ENCODE measurements around the gene KIF11. TPM values are rescaled to one million over a fixed set of nuclear protein-coding genes. Genes with fewer than 3 reads are reported as not detected.
A peak's percentile ranks its signal among the peaks of the same experiment; 100 is the strongest.

KIF11 gene
- total RNA-seq, 1 experiment from 2014 or later, result 33.8 TPM

- Histone ChIP-seq H3K9me2 (ENCODE audit: insufficient read depth) (no peaks in the 10 kb centered on the region), H3K36me3 (ENCODE audit: control insufficient read depth in 1 of 2, insufficient read depth in 2 of 2, low read length in 2 of 2) (no peaks in the 10 kb centered on the region; a peak in 1 of 4 replicates), H2AFZ (ENCODE audit: low read depth, low read length, poor library complexity, severe bottlenecking) (no peak overlapping the region), H3K4me2 (ENCODE audit: low read length) (peak overlapping the region; percentile 74), H3K79me2 (ENCODE audit: insufficient read depth, low read length) (peaks cover 51% of the 10 kb centered on the region), H3K4me3 (replicated peaks in 1 of 2; ENCODE audit: low read depth in 1 of 2, low read length in 2 of 2) (peak overlapping the region; percentile 74 to 88), H3K9me3 (ENCODE audit: control insufficient read depth in 1 of 2, insufficient read depth in 1 of 2, low read depth in 1 of 2, low read length in 2 of 2) (no peaks in the 10 kb centered on the region), H3K27ac (ENCODE audit: low read depth, low read length) (peak overlapping the region; percentile 97), H3K4me1 (ENCODE audit: control insufficient read depth in 1 of 2, insufficient read depth in 2 of 2, low read length in 2 of 2) (peaks cover 17 to 28% of the 10 kb centered on the region in 2 experiments), H3K9ac (ENCODE audit: low read length) (peak overlapping the region; percentile 95), H3K27me3 (ENCODE audit: insufficient read depth, low read length) (no peaks in the 10 kb centered on the region), H4K20me1 (ENCODE audit: insufficient read depth) (no peaks in the 10 kb centered on the region; the same call in 1 of the 2 replicates)
- ChIA-PET POLR2A (interaction anchor here (1.2 to 3.3 kb wide), 3 partner anchors 10 to 56 kb away, joined by 5 to 29 read pairs (median 5); partner anchors contain the start of gene KIF11), RAD21 (ENCODE audit: low non-redundant PET in 1 of 2, low total read pairs in 2 of 2, uncharacterized antibody in 2 of 2, unreplicated experiment in 2 of 2) (interaction anchor here in 1 of 2 experiments (1.0 kb wide), 1 partner anchor 56 kb away, joined by 4 read pairs; no protein-coding TSS in a partner anchor), CTCF (interaction anchor here (0.8 to 4.0 kb wide), 4 partner anchors 9 to 56 kb away, joined by 3 to 26 read pairs (median 12); no protein-coding TSS in a partner anchor)
- TF ChIP-seq RAD21 (IDR thresholded peaks at IDR 0.05; ENCODE audit: low read depth) (no peak), YY1 (IDR thresholded peaks at IDR 0.05; ENCODE audit: extremely low read depth, insufficient replicate concordance, low read depth, low read length) (no peak), SIN3A (IDR thresholded peaks at IDR 0.05; ENCODE audit: low read depth) (no peak), SP1 (IDR thresholded peaks at IDR 0.05; ENCODE audit: low read depth) (no peak), CTCF (IDR thresholded peaks at IDR 0.05 in 2 of 3, conservative IDR thresholded peaks at IDR 0.05 in 1 of 3; ENCODE audit: borderline replicate concordance in 1 of 3, insufficient read depth in 1 of 3, low read depth in 2 of 3, low read length in 2 of 3) (peak in 2 of 3 experiments; percentile 13 to 18; a peak in 2 of 6 replicates), MAX (IDR thresholded peaks at IDR 0.05) (no peak), EGR1 (IDR thresholded peaks at IDR 0.05; ENCODE audit: low read depth) (no peak), ZFX (IDR thresholded peaks at IDR 0.05) (peak; percentile 98; the same call in 1 of the 2 replicates), ELF1 (IDR thresholded peaks at IDR 0.05; ENCODE audit: borderline replicate concordance, low read depth) (no peak), POLR2AphosphoS5 (IDR thresholded peaks at IDR 0.05; ENCODE audit: low read depth, low read length) (no peak), CEBPB (IDR thresholded peaks at IDR 0.05; ENCODE audit: low read depth) (no peak), EZH2 (IDR thresholded peaks at IDR 0.05) (no peak)
- peak; percentile 46 for ATAC-seq
- intact Hi-C loops (cut with micrococcal nuclease), result no loop called here
- DNase-seq (ENCODE audit: low read depth, low spot score), result no peak
- BruUV-seq (replicated peaks), result TSS peak; percentile 70
Observed at GRCh38 chr10:92573091-92573797, 19.7 kb upstream of the KIF11 start.
